ENCODE data around the gene CXCR6. TPM values are rescaled to one million over a fixed set of nuclear protein-coding genes. Genes with fewer than 3 reads are reported as not detected.
A peak's percentile ranks its signal among the peaks of the same experiment; 100 is the strongest.

Gene CXCR6
- total RNA-seq, 2 donors from 2014 or later = not detected

DNA sequence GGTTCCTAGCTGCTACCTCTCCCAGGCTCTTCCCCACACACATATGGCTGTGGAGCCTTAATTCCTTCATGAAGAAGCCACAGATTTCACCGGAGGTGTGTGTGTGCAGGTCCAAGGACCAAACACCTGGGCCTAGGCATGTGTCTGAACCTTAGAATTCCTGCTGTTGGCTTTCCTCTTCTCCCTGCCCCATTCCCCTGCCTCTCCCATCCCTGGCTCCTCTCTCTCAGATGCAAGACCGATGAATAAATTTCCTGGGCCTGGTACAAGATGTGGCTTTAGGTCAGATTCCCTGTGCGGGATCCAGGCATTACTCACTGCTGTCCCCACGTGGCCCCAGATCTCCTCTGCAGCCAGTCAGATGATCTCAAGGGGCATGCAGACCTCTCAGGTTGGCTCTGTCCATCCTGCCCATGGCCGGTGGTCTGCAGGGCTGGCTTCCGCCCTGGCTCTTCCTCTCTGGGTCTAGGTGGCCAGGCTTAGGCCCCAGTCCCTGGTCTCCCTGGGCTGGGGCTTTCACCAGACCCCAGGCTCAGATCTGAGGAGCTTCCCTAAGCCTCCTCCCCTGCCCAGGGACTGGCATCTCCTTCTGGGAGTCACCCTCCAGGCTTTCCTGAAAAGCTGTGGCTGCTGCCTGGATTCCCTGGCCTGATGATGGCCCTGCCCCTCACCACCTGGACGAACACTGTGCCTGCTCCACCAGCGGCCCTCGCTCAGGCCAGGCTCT is 36.4 kb upstream of the CXCR6 start:
- peak; percentile 81 for DNase-seq
- H3K27me3 Mint-ChIP-seq (ENCODE audit: insufficient read depth) = peaks cover 9% of the 10 kb centered on the region
- no peaks in the 10 kb centered on the region for H3K4me1 Mint-ChIP-seq
- no peaks in the 10 kb centered on the region for H3K4me1 ChIP-seq (ENCODE audit: control insufficient read depth, insufficient read depth, low read length)
- H3K4me3 Mint-ChIP-seq = no peak overlapping the region
- WGBS, 2 experiments (ENCODE audit: insufficient coverage in 1 of 2, insufficient read length in 1 of 2) = 70 to 76% methylated on average over 9 of the region's 9 CpGs
- no peaks in the 10 kb centered on the region for H3K9me3 Mint-ChIP-seq
- no peaks in the 10 kb centered on the region for H3K27me3 ChIP-seq (ENCODE audit: control insufficient read depth, insufficient read depth, low read length, poor library complexity, severe bottlenecking)
- no peak overlapping the region for H3K4me3 ChIP-seq (ENCODE audit: low read length)
- no peaks in the 10 kb centered on the region for H3K36me3 ChIP-seq (ENCODE audit: control insufficient read depth, insufficient read depth, low read length)
- TF ChIP-seq, protein P1, sequence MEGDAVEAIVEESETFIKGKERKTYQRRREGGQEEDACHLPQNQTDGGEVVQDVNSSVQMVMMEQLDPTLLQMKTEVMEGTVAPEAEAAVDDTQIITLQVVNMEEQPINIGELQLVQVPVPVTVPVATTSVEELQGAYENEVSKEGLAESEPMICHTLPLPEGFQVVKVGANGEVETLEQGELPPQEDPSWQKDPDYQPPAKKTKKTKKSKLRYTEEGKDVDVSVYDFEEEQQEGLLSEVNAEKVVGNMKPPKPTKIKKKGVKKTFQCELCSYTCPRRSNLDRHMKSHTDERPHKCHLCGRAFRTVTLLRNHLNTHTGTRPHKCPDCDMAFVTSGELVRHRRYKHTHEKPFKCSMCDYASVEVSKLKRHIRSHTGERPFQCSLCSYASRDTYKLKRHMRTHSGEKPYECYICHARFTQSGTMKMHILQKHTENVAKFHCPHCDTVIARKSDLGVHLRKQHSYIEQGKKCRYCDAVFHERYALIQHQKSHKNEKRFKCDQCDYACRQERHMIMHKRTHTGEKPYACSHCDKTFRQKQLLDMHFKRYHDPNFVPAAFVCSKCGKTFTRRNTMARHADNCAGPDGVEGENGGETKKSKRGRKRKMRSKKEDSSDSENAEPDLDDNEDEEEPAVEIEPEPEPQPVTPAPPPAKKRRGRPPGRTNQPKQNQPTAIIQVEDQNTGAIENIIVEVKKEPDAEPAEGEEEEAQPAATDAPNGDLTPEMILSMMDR (conservative IDR thresholded peaks at IDR 0.05) = peak; percentile 79
- no peak overlapping the region for H3K9ac ChIP-seq (ENCODE audit: extremely low read depth, low read length, poor library complexity, severe bottlenecking)
- H3K27ac Mint-ChIP-seq = no peak overlapping the region
- H3K9me3 ChIP-seq (ENCODE audit: control insufficient read depth, low read length) = no peaks in the 10 kb centered on the region
- no peak overlapping the region for H3K27ac ChIP-seq (ENCODE audit: low read depth, low read length)
- no peaks in the 10 kb centered on the region for H3K36me3 Mint-ChIP-seq (ENCODE audit: low read depth)

DNA sequence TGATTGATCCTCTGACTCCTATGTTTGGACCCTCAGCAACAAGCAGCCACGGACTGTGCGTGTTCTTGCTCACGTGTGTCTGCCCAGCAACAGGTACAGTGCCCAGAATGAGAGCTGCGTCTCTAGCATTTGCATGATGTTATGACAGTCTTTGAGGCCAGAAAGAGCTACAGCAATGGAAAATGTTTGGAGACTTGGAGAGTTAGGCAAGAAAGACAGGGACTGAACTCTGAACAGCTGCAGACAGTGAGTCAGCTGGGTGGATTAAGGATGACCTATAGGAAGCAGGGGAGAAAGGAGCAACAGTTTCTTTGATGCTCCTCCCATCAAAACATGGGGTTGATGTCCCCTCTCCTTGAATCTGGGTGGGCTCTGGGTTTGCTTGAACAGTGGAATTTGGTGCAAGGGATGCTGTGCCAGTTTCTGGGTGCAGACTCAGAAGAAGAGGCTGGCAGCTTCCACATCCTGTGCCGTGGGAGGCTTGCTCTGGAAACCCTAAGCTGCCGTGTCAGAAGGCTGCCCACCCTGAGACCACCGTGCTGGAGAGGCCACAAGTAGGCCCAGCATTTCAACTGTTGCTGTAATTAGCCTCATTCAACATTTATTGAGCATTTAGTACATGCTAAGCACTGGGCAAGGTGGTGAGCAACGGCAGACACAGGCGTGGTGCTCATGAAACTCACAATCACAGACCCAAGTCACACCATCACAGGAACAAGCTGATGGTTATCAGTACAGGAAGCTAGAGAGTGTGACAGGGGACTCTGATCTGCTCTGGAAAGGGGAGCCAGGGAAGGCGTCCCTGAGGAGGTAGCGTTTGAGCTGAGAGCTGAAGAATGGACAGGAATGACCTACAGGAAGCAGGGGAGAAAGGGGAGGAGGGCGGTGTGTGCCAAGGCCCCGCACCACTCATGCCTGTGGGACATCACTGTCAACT is 35.2 kb upstream of the CXCR6 start:
- Histone ChIP-seq H3K27ac (ENCODE audit: low read depth, low read length) (no peak overlapping the region), H3K27me3 (ENCODE audit: control insufficient read depth, insufficient read depth, low read length, poor library complexity, severe bottlenecking) (peaks cover 11% of the 10 kb centered on the region), H3K4me1 (ENCODE audit: control insufficient read depth, insufficient read depth, low read length) (no peaks in the 10 kb centered on the region), H3K36me3 (ENCODE audit: control insufficient read depth, insufficient read depth, low read length) (no peaks in the 10 kb centered on the region), H3K4me3 (ENCODE audit: low read length) (no peak overlapping the region), H3K9ac (ENCODE audit: extremely low read depth, low read length, poor library complexity, severe bottlenecking) (no peak overlapping the region), H3K9me3 (ENCODE audit: control insufficient read depth, low read length) (no peaks in the 10 kb centered on the region)
- Mint-ChIP-seq H3K36me3 (ENCODE audit: low read depth) (no peaks in the 10 kb centered on the region), H3K27me3 (ENCODE audit: insufficient read depth) (peaks cover 9% of the 10 kb centered on the region), H3K4me1 (no peaks in the 10 kb centered on the region), H3K27ac (no peak overlapping the region), H3K4me3 (no peak overlapping the region), H3K9me3 (no peaks in the 10 kb centered on the region)
- peak; percentile 27 for DNase-seq
- WGBS, 2 experiments (ENCODE audit: insufficient coverage in 1 of 2, insufficient read length in 1 of 2) = 91 to 92% methylated on average over 10 to 13 of the region's 13 CpGs
- TF ChIP-seq, protein P1 (conservative IDR thresholded peaks at IDR 0.05) = no peak

DNA sequence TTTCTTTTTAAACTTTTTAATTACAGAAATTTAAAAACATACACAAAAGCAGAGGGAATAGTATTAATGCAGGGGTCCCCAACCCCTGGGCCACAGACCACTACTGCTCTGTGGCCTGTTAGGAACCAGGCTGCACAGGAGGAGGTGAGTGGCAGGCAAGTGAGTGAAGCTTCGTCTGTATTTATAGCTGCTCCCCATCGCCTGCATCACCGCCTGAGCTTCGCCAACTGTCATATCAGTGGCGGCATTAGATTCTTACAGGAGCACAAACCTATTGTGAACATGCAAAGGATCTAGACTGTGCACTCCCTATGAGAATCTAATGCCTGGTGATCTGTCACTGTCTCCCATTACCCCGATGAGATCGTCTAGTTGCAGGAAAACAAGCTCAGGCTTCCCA is 34.5 kb upstream of the CXCR6 start:
- TF ChIP-seq, protein P1 (conservative IDR thresholded peaks at IDR 0.05) = no peak
- Mint-ChIP-seq H3K4me3 (no peak overlapping the region), H3K4me1 (no peaks in the 10 kb centered on the region), H3K36me3 (ENCODE audit: low read depth) (no peaks in the 10 kb centered on the region), H3K9me3 (no peaks in the 10 kb centered on the region), H3K27me3 (ENCODE audit: insufficient read depth) (peaks cover 9% of the 10 kb centered on the region), H3K27ac (no peak overlapping the region)
- H3K4me3 ChIP-seq (ENCODE audit: low read length) = no peak overlapping the region
- H3K9me3 ChIP-seq (ENCODE audit: control insufficient read depth, low read length) = no peaks in the 10 kb centered on the region
- H3K27me3 ChIP-seq (ENCODE audit: control insufficient read depth, insufficient read depth, low read length, poor library complexity, severe bottlenecking) = peaks cover 13% of the 10 kb centered on the region
- peak; percentile 10 for DNase-seq
- H3K27ac ChIP-seq (ENCODE audit: low read depth, low read length) = no peak overlapping the region
- no peak overlapping the region for H3K9ac ChIP-seq (ENCODE audit: extremely low read depth, low read length, poor library complexity, severe bottlenecking)
- no peaks in the 10 kb centered on the region for H3K4me1 ChIP-seq (ENCODE audit: control insufficient read depth, insufficient read depth, low read length)
- 92 to 93% methylated on average over 7 of the region's 7 CpGs for WGBS, 2 experiments (ENCODE audit: insufficient coverage in 1 of 2, insufficient read length in 1 of 2)
- no peaks in the 10 kb centered on the region for H3K36me3 ChIP-seq (ENCODE audit: control insufficient read depth, insufficient read depth, low read length)

Measured in endodermal cell (in vitro differentiated cells).